Activated T-helper 17 cell treated with anti-CD3 and anti-CD28 coated beads, Interleukin-2, amount 50 U/mL, for 72 hours (primary cell): ENCODE data around the gene TEDC1. TPM values are rescaled to one million over a fixed set of nuclear protein-coding genes. Genes with fewer than 3 reads are reported as not detected.

Experiments used
- ATAC-seq: fragments of 150-1000 bp; cut with Tn5 transposase; replicated peaks from 2 replicates; pipeline ENCODE4 v1.10.0; 2021; ENCODE audit warnings: mild to moderate bottlenecking, moderate library complexity
- H3K27ac Mint-ChIP-seq: one replicate; pipeline ENCODE4 v1.8.0; 2022; ENCODE audit warnings: mixed read lengths
- H3K27me3 Mint-ChIP-seq: one replicate; pipeline ENCODE4 v1.8.0; 2022; ENCODE audit warnings: mixed read lengths
- H3K36me3 Mint-ChIP-seq: one replicate; pipeline ENCODE4 v1.8.0; 2022; ENCODE audit warnings: low read depth, mild to moderate bottlenecking, mixed read lengths
- H3K4me1 Mint-ChIP-seq: one replicate; pipeline ENCODE4 v1.8.0; 2022; ENCODE audit warnings: mixed read lengths
- H3K4me3 Mint-ChIP-seq: one replicate; pipeline ENCODE4 v1.8.0; 2022; ENCODE audit warnings: mild to moderate bottlenecking, mixed read lengths
- H3K9me3 Mint-ChIP-seq: one replicate; pipeline ENCODE4 v1.8.0; 2022; ENCODE audit warnings: mixed read lengths
- total RNA-seq, 2 donors: library from RNA; stranded (reverse); gene quantifications; one replicate each; pipeline ENCODE4 v1.2.3, GENCODE V29; 2022

The TEDC1 gene
- total RNA-seq, 2 donors from 2014 or later = 23.3 to 39.1 TPM

GRCh38 chr14:105483300-105484068 is 7.6 kb upstream of the TEDC1 start:
- H3K4me3 Mint-ChIP-seq = no peak overlapping the region
- H3K27me3 Mint-ChIP-seq = no peaks in the 10 kb centered on the region
- no peaks in the 10 kb centered on the region for H3K9me3 Mint-ChIP-seq
- H3K4me1 Mint-ChIP-seq = peaks cover 15% of the 10 kb centered on the region
- ATAC-seq = no peak
- H3K27ac Mint-ChIP-seq = peak overlapping the region; percentile 100
- H3K36me3 Mint-ChIP-seq = peaks cover 8% of the 10 kb centered on the region

- no peak for ATAC-seq
Observed at GRCh38 chr14:105484069-105484996, 6.7 kb upstream of the TEDC1 start.

GRCh38 chr14:105484997-105485393 is 6.1 kb upstream of the TEDC1 start:
- no peak for ATAC-seq
- Mint-ChIP-seq H3K27ac (peak overlapping the region; percentile 100), H3K36me3 (peaks cover 23% of the 10 kb centered on the region), H3K9me3 (no peaks in the 10 kb centered on the region), H3K4me3 (peak overlapping the region; percentile 7), H3K4me1 (peaks cover 20% of the 10 kb centered on the region), H3K27me3 (no peaks in the 10 kb centered on the region)

More at GRCh38 chr14:105484069-105484996, 6.7 kb upstream of the TEDC1 start:
- H3K4me1 Mint-ChIP-seq = peaks cover 16% of the 10 kb centered on the region
- peaks cover 17% of the 10 kb centered on the region for H3K36me3 Mint-ChIP-seq
- peak overlapping the region; percentile 100 for H3K27ac Mint-ChIP-seq
- peak overlapping the region; percentile 7 for H3K4me3 Mint-ChIP-seq
- H3K27me3 Mint-ChIP-seq = no peaks in the 10 kb centered on the region
- no peaks in the 10 kb centered on the region for H3K9me3 Mint-ChIP-seq

GRCh38 chr14:105485739-105486162 is 5.3 kb upstream of the TEDC1 start:
- Mint-ChIP-seq H3K36me3 (peaks cover 25% of the 10 kb centered on the region), H3K27ac (peak overlapping the region; percentile 81), H3K27me3 (no peaks in the 10 kb centered on the region), H3K4me1 (peaks cover 20% of the 10 kb centered on the region), H3K9me3 (no peaks in the 10 kb centered on the region), H3K4me3 (peak overlapping the region; percentile 86)
- no peak for ATAC-seq

- ATAC-seq = no peak
- H3K9me3 Mint-ChIP-seq = no peaks in the 10 kb centered on the region
- H3K4me3 Mint-ChIP-seq = peak within 1 kb of the TSS; percentile 86
- peaks cover 29% of the 10 kb centered on the region for H3K36me3 Mint-ChIP-seq
- peaks cover 20% of the 10 kb centered on the region for H3K4me1 Mint-ChIP-seq
- no peaks in the 10 kb centered on the region for H3K27me3 Mint-ChIP-seq
- H3K27ac Mint-ChIP-seq = peak within 1 kb of the TSS; percentile 92
Observed at GRCh38 chr14:105486163-105486973, 4.7 kb upstream of the TEDC1 start, which contains the start of gene CRIP1. CRIP1 (plus strand) TSS chr14:105486886; CDS start chr14:105487260, 374 bp downstream.

GRCh38 chr14:105486974-105487448 is 4.0 kb upstream of the TEDC1 start:
- Mint-ChIP-seq H3K36me3 (peaks cover 33% of the 10 kb centered on the region), H3K4me3 (peak overlapping the region; percentile 86), H3K9me3 (no peaks in the 10 kb centered on the region), H3K27ac (peak overlapping the region; percentile 92), H3K4me1 (peaks cover 22% of the 10 kb centered on the region), H3K27me3 (no peaks in the 10 kb centered on the region)
- no peak for ATAC-seq

GRCh38 chr14:105487449-105487985 is 3.5 kb upstream of the TEDC1 start:
- Mint-ChIP-seq H3K27ac (peak overlapping the region; percentile 92), H3K36me3 (peaks cover 33% of the 10 kb centered on the region), H3K4me3 (peak overlapping the region; percentile 86), H3K27me3 (no peaks in the 10 kb centered on the region), H3K4me1 (peaks cover 17% of the 10 kb centered on the region), H3K9me3 (no peaks in the 10 kb centered on the region)
- peak; percentile 8 for ATAC-seq

GRCh38 chr14:105487986-105488777 is 2.9 kb upstream of the TEDC1 start:
- no peaks in the 10 kb centered on the region for H3K9me3 Mint-ChIP-seq
- H3K27me3 Mint-ChIP-seq = no peaks in the 10 kb centered on the region
- no peak for ATAC-seq
- H3K36me3 Mint-ChIP-seq = peaks cover 33% of the 10 kb centered on the region
- H3K4me1 Mint-ChIP-seq = peaks cover 16% of the 10 kb centered on the region
- peak overlapping the region; percentile 92 for H3K27ac Mint-ChIP-seq
- H3K4me3 Mint-ChIP-seq = peak overlapping the region; percentile 86

- no peak for ATAC-seq
- peak overlapping the region; percentile 92 for H3K27ac Mint-ChIP-seq
- H3K36me3 Mint-ChIP-seq = peaks cover 33% of the 10 kb centered on the region
- H3K27me3 Mint-ChIP-seq = no peaks in the 10 kb centered on the region
- H3K9me3 Mint-ChIP-seq = no peaks in the 10 kb centered on the region
- peak overlapping the region; percentile 86 for H3K4me3 Mint-ChIP-seq
- H3K4me1 Mint-ChIP-seq = peaks cover 16% of the 10 kb centered on the region
Observed at GRCh38 chr14:105488781-105489541, 2.1 kb upstream of the TEDC1 start.

- H3K27me3 Mint-ChIP-seq = no peaks in the 10 kb centered on the region
- ATAC-seq = peak; percentile 13
- H3K36me3 Mint-ChIP-seq = peaks cover 33% of the 10 kb centered on the region
- peak overlapping the region; percentile 92 for H3K27ac Mint-ChIP-seq
- H3K4me3 Mint-ChIP-seq = peak overlapping the region; percentile 86
- H3K9me3 Mint-ChIP-seq = no peaks in the 10 kb centered on the region
- peaks cover 10% of the 10 kb centered on the region for H3K4me1 Mint-ChIP-seq
Observed at GRCh38 chr14:105489542-105490266, 1.3 kb upstream of the TEDC1 start.

GRCh38 chr14:105490267-105490571 is 827 bp upstream of the TEDC1 start:
- peaks cover 33% of the 10 kb centered on the region for H3K36me3 Mint-ChIP-seq
- H3K9me3 Mint-ChIP-seq = no peaks in the 10 kb centered on the region
- peak; percentile 0 for ATAC-seq
- peak overlapping the region; percentile 92 for H3K27ac Mint-ChIP-seq
- no peaks in the 10 kb centered on the region for H3K27me3 Mint-ChIP-seq
- peaks cover 9% of the 10 kb centered on the region for H3K4me1 Mint-ChIP-seq
- peak overlapping the region; percentile 86 for H3K4me3 Mint-ChIP-seq

- Mint-ChIP-seq H3K36me3 (peaks cover 33% of the 10 kb centered on the region), H3K9me3 (no peaks in the 10 kb centered on the region), H3K27me3 (no peaks in the 10 kb centered on the region), H3K4me3 (peak overlapping the region; percentile 81), H3K27ac (peak overlapping the region; percentile 88), H3K4me1 (peaks cover 9% of the 10 kb centered on the region)
- ATAC-seq = peak; percentile 12
Observed at GRCh38 chr14:105491366-105491973, 424 bp downstream of the TEDC1 start.
